HepG2 (cell line): ENCODE data around the gene TSPAN11. TPM values are rescaled to one million over a fixed set of nuclear protein-coding genes. Genes with fewer than 3 reads are reported as not detected.

ENCODE experiments used
- XBP1 ChIP-seq: sonication (generic); formaldehyde crosslinking; IDR thresholded peaks from 2 replicates; pipeline ENCODE4 v1.5.0; 2020; ENCODE audit warnings: missing genetic modification reagents
- ZBTB4 ChIP-seq: sonication (generic); formaldehyde crosslinking; IDR thresholded peaks from 2 replicates; pipeline ENCODE4 v1.4.0; 2020; ENCODE audit warnings: missing genetic modification reagents, mild to moderate bottlenecking, borderline replicate concordance
- ZC3H13 ChIP-seq: sonication (generic); formaldehyde crosslinking; IDR thresholded peaks from 2 replicates; pipeline ENCODE4 v1.8.1; 2023; ENCODE audit warnings: mild to moderate bottlenecking, missing genetic modification reagents, moderate library complexity
- ZNF318 ChIP-seq: sonication (generic); formaldehyde crosslinking; IDR thresholded peaks from 2 replicates; pipeline ENCODE4 v1.4.0; 2020; ENCODE audit warnings: mild to moderate bottlenecking, missing genetic modification reagents
- polyA plus RNA-seq, 8 experiments: library from polyadenylated mRNA; depleted of rRNA in 3 of 8; stranded (reverse) in 7 of 8; unstranded in 1 of 8; fragments of >200 nt; fragmentation: Illumina TruSeq in 4 of 8; extraction: Trizol in 4 of 8; gene quantifications; 2 replicates each; pipeline versions ENCODE4 v1.2.1 to v1.2.3, GENCODE V29; 2011 to 2016; ENCODE audit warnings: low read depth in 4 of 8, missing spikeins in 1 of 8, mixed read lengths in 1 of 8; ENCODE audit not compliant: insufficient read depth in 1 of 8
- total RNA-seq, 5 experiments: library from RNA; depleted of rRNA; stranded (reverse); fragments of >200 nt; fragmentation: Illumina TruSeq; extraction: Trizol; gene quantifications; 2 replicates each; pipeline ENCODE4 v1.2.3, GENCODE V29; 2016; ENCODE audit warnings: low read depth in 1 of 5

Gene TSPAN11
- total and polyA plus RNA-seq, 2 of the 13 experiments (the other 11 are each of a cell fraction or from before 2014, with no cell fraction given): 0.01 to 0.07 TPM

- no peak for TF ChIP-seq ZBTB4 (CRISPR knock-in tag)
- TF ChIP-seq ZC3H13 (CRISPR knock-in tag): no peak
- no peak for TF ChIP-seq XBP1 (CRISPR knock-in tag)
- no peak for TF ChIP-seq ZNF318 (CRISPR knock-in tag)
Measured at GRCh38 chr12:30970559-30971197, 44.1 kb downstream of the TSPAN11 start (continued).
